Activated CD4-positive, alpha-beta T cell treated with anti-CD3 and anti-CD28 coated beads, Interleukin-2, amount 50 U/mL, for 24 hours (primary cell): Measurements from ENCODE around the gene GAREM2.

Experiments
- DNase-seq, 2 donors: peaks; one replicate each; pipeline ENCODE4 v3.0.0-alpha.2; 2020; ENCODE audit warnings: low read depth in 1 of 2, low spot score in 1 of 2

GAREM2 gene

GRCh38 chr2:26230806-26231205 is 57.9 kb downstream of the GAREM2 start:
- DNase-seq, result no peak

- DNase-seq, result no peak
Observed at GRCh38 chr2:26235089-26235488, 62.2 kb downstream of the GAREM2 start.

GRCh38 chr2:26237868-26238267 is 65.0 kb downstream of the GAREM2 start:
- no peak for DNase-seq

- no peak for DNase-seq
Observed at GRCh38 chr2:26238311-26238958, 65.5 kb downstream of the GAREM2 start.
